Fibroblast of lung (primary cell): Measurements from ENCODE around the gene ERFE. TPM values are rescaled to one million over a fixed set of nuclear protein-coding genes. Genes with fewer than 3 reads are reported as not detected.

Experiments used
- DNase-seq, 2 donors: peaks; one replicate each; pipeline versions ENCODE4 v3.0.0 to v3.0.0-alpha.2; 2010; ENCODE audit warnings: low read depth in 2 of 2
- H2AFZ ChIP-seq: 2 replicates; pipeline ENCODE4 v1.5.1; 2012; ENCODE audit warnings: low read length, control low read depth, inconsistent platforms
- H3K27ac ChIP-seq: 2 replicates; pipeline ENCODE4 v1.5.1; 2011; ENCODE audit warnings: low read length, control low read depth; ENCODE audit not compliant: insufficient read depth
- H3K27me3 ChIP-seq: 2 replicates; pipeline ENCODE4 v1.5.1; 2011; ENCODE audit warnings: mild to moderate bottlenecking, low read length; ENCODE audit not compliant: control insufficient read depth, insufficient read depth
- H3K36me3 ChIP-seq: 2 replicates; pipeline ENCODE4 v1.5.1; 2011; ENCODE audit warnings: low read length; ENCODE audit not compliant: control insufficient read depth, insufficient read depth
- H3K4me1 ChIP-seq: 2 replicates; pipeline ENCODE4 v1.5.1; 2011; ENCODE audit warnings: low read length; ENCODE audit not compliant: control insufficient read depth, insufficient read depth; ENCODE audit errors: extremely low read depth
- H3K4me2 ChIP-seq: 2 replicates; pipeline ENCODE4 v1.5.1; 2011; ENCODE audit warnings: low read length, control low read depth; ENCODE audit not compliant: insufficient read depth; ENCODE audit errors: extremely low read depth
- H3K4me3 ChIP-seq, 4 experiments: fragments of 200-600 bp in 1 of 4; sonication (generic) in 1 of 4; replicated peaks in 1 of 4; 2 replicates each; pipeline ENCODE4 v1.5.1; 2011 to 2016; ENCODE audit warnings: low read length in 4 of 4, low read depth in 3 of 4, mild to moderate bottlenecking in 3 of 4, control low read depth in 2 of 4, inconsistent platforms in 1 of 4, mixed read lengths in 1 of 4; ENCODE audit not compliant: insufficient read depth in 1 of 4; ENCODE audit errors: control extremely low read depth in 1 of 4
- H3K79me2 ChIP-seq: 2 replicates; pipeline ENCODE4 v1.5.1; 2012; ENCODE audit warnings: mild to moderate bottlenecking, low read length, inconsistent platforms; ENCODE audit not compliant: control insufficient read depth, insufficient read depth
- H3K9ac ChIP-seq: 2 replicates; pipeline ENCODE4 v1.5.1; 2011; ENCODE audit warnings: mild to moderate bottlenecking, low read length, control low read depth; ENCODE audit not compliant: insufficient read depth
- H3K9me3 ChIP-seq: 2 replicates; pipeline ENCODE4 v1.5.1; 2012; ENCODE audit warnings: low read depth, low read length; ENCODE audit not compliant: control insufficient read depth, insufficient read depth
- H4K20me1 ChIP-seq: 2 replicates; pipeline ENCODE4 v1.5.1; 2011; ENCODE audit warnings: low read length; ENCODE audit not compliant: control insufficient read depth, insufficient read depth; ENCODE audit errors: extremely low read depth
- CTCF ChIP-seq, 2 donors: IDR thresholded peaks in 1 of 2; conservative IDR thresholded peaks in 1 of 2; 1 replicate in 1 of 2; 2 replicates in 1 of 2; pipeline ENCODE4 v1.5.1; 2011 to 2012; ENCODE audit warnings: low read length in 2 of 2, control low read depth in 1 of 2, inconsistent platforms in 1 of 2, low read depth in 1 of 2, mild to moderate bottlenecking in 1 of 2
- EZH2 ChIP-seq: IDR thresholded peaks from 2 replicates; pipeline ENCODE4 v1.5.1; 2012; ENCODE audit warnings: low read length, control low read depth, mild to moderate bottlenecking; ENCODE audit errors: missing control alignments
- polyA plus RNA-seq, 2 donors: library from polyadenylated mRNA; depleted of rRNA in 1 of 2; stranded (reverse) in 1 of 2; unstranded in 1 of 2; fragments of >200 nt; gene quantifications; 2 replicates each; pipeline ENCODE4 v1.2.1, GENCODE V29; 2011 to 2012; ENCODE audit warnings: missing spikeins in 1 of 2
- total RNA-seq: library from RNA; depleted of rRNA; stranded (reverse); fragments of >200 nt; gene quantifications from 2 replicates; pipeline ENCODE4 v1.2.1, GENCODE V29; 2014

The ERFE gene
- total and polyA plus RNA-seq, 2 donors (not counting 1 experiment from before 2014, with no cell fraction given) = 1.5 to 8.3 TPM

DNA sequence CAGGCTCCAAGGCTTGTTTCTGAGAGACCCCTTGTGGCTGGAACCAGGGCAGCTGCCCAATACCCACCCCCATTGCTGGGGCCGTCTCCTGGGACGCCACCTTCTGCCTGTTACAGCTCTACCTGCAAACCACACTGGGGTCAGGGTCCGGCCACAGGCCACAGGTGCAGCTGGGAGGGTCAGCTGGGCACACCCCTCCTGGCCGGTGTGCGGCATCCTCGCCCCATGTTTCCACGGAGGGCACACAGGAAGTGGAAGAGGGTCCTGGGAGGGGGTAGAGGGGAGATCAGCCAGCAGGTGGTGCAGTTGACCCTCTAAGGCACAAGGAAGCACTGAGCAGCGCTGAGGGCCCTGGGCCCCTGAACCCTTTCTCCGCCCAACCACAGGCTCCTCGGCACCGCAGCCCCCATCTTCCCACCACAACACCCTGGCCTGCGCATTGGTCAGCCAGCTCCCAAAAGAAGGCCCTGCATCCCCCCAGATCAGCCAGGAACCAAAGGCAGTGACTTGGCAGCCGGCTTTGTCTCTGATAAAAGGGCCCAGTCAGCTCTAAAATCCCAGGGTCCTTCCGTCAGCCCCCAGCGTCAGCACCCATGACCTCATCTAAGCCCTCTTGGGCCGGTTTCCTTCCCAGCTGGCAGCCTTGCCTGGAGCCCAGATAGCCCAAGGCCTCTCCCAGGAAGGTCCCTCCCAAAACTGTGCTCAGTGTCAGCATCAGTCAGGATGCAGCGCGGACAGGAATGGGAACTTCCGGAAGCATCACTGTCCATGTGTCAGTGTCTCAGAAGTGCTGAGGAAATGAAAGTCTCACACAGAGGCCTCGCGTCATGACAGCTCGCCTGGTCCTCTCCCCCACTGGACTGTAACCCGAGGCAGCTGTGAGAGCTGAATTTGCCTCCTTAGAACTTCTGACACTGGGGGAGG is 1.7 kb downstream of the ERFE start:
- H3K4me2 ChIP-seq = no peak overlapping the region
- no peaks in the 10 kb centered on the region for H3K27me3 ChIP-seq
- H3K4me1 ChIP-seq = peaks cover 18% of the 10 kb centered on the region
- no peak for TF ChIP-seq EZH2
- peak; percentile 5 to 49 for TF ChIP-seq CTCF (conservative IDR thresholded peaks at IDR 0.05 in 1 of 2, IDR thresholded peaks at IDR 0.05 in 1 of 2; ENCODE audit: low read depth in 1 of 2, low read length in 2 of 2)
- H3K36me3 ChIP-seq = no peaks in the 10 kb centered on the region
- peak overlapping the region; percentile 2 for H2AFZ ChIP-seq
- H3K9me3 ChIP-seq = no peaks in the 10 kb centered on the region
- DNase-seq = peak in 1 of 2 donors; percentile 51
- H4K20me1 ChIP-seq = no peaks in the 10 kb centered on the region
- peak overlapping the region; percentile 59 for H3K9ac ChIP-seq
- peak overlapping the region; percentile 37 for H3K27ac ChIP-seq
- no peak overlapping the region for H3K4me3 ChIP-seq
- H3K79me2 ChIP-seq = no peaks in the 10 kb centered on the region

DNA sequence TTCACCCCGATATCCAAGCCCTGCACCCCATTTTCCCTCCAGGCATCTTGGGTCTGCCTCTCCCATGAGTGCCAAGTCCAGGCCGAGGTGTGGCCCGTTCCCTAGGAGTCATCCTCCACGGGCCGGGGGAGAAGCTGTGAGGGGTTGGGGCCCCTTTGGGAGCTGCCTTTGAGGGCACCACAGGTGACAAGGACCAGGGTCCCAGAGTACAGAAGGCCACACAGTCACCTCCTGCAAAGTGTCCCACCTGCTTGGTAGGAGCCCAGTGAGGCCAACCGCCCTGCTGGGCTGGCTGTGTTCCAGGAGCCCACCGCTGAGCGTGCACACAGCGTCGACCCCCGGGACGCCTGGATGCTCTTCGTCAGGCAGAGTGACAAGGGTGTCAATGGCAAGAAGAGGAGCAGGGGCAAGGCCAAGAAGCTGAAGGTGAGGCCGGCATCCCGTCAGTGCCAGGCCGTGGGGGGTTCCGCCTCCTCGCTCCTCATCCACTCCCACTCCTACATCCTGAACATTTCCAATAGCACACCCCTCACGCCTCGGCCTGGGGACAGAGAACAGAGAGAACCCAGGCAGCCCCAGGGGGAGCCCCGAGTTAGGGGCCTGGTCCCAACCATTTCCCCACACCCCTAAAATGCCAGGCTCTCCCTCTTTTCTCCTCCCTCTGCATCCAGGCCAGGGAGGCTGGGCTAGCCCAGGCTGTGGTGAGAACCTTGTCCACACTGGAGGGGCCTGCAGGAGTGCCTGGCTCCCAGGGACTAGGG is 2.7 kb downstream of the ERFE start:
- H2AFZ ChIP-seq = no peak overlapping the region
- TF ChIP-seq EZH2 (no peak), CTCF (conservative IDR thresholded peaks at IDR 0.05 in 1 of 2, IDR thresholded peaks at IDR 0.05 in 1 of 2; ENCODE audit: low read depth in 1 of 2, low read length in 2 of 2) (no peak)

DNA sequence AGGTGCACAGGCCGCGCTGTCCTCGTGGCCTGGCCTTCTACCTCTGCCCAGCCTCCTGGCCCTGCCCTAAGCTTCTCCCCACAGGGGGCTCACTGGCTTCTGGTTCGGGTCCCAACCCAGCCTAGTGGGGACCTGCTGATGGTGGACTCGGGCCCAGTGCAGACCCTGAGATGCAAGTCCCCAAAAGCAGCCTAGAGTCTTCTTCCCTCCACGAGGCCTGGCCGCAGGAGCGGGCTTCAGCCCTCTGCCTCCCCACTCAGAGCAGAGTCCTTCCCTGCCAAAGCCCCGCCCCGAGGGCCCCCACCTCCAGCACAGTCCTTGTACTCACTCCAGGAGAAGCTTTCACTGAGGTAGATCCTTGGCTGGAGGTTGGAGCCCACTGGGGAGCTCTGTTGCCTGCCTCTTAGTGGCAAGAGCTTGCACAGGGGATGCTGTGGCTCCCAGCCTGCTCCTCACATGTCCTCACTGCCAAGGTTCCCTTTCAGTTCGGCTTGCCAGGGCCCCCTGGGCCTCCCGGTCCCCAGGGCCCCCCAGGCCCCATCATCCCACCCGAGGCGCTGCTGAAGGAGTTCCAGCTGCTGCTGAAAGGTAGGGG is 3.6 kb downstream of the ERFE start:
- H3K27ac ChIP-seq = no peak overlapping the region
- no peak overlapping the region for H3K9ac ChIP-seq
- peaks cover 14% of the 10 kb centered on the region for H3K4me1 ChIP-seq
- H3K36me3 ChIP-seq = no peaks in the 10 kb centered on the region
- TF ChIP-seq EZH2 (no peak), CTCF (conservative IDR thresholded peaks at IDR 0.05 in 1 of 2, IDR thresholded peaks at IDR 0.05 in 1 of 2; ENCODE audit: low read depth in 1 of 2, low read length in 2 of 2) (no peak)
- no peaks in the 10 kb centered on the region for H3K9me3 ChIP-seq
- H2AFZ ChIP-seq = no peak overlapping the region
- H3K27me3 ChIP-seq = no peaks in the 10 kb centered on the region
- H3K4me3 ChIP-seq = no peak overlapping the region
- H3K79me2 ChIP-seq = no peaks in the 10 kb centered on the region
- H4K20me1 ChIP-seq = no peaks in the 10 kb centered on the region
- no peak for DNase-seq
- H3K4me2 ChIP-seq = no peak overlapping the region

More for the DNA sequence above, 2.7 kb downstream of the ERFE start:
- H3K79me2 ChIP-seq = no peaks in the 10 kb centered on the region
- no peaks in the 10 kb centered on the region for H4K20me1 ChIP-seq
- H3K4me1 ChIP-seq = peaks cover 14% of the 10 kb centered on the region
- H3K27ac ChIP-seq = peak overlapping the region; percentile 37
- H3K9me3 ChIP-seq = no peaks in the 10 kb centered on the region
- H3K36me3 ChIP-seq = no peaks in the 10 kb centered on the region
- H3K4me3 ChIP-seq = no peak overlapping the region
- H3K27me3 ChIP-seq = no peaks in the 10 kb centered on the region
- H3K9ac ChIP-seq = no peak overlapping the region
- DNase-seq = no peak
- no peak overlapping the region for H3K4me2 ChIP-seq
